SK-N-SH treated with all-trans-retinoic acid at 6 μM for 48 hours (cell line): ENCODE measurements around the gene CEP131.

Experiments
- ATAC-seq: fragments of 200-7000 bp; cut with Tn5 transposase; 3 replicates; pipeline ENCODE4 v1.9.1; 2020; ENCODE audit warnings: mild to moderate bottlenecking, moderate library complexity
- ARNTL ChIP-seq: fragments of 450-650 bp; formaldehyde crosslinking; IDR thresholded peaks from 2 replicates; pipeline ENCODE4 v1.5.0; 2020; ENCODE audit warnings: low read depth, mild to moderate bottlenecking, moderate library complexity, borderline replicate concordance
- BACH2 ChIP-seq: fragments of 250-450 bp; sonication (Bioruptor Pico); IDR thresholded peaks from 2 replicates; pipeline ENCODE4 v1.9.0; 2021; ENCODE audit warnings: mild to moderate bottlenecking, borderline replicate concordance
- CSDC2 ChIP-seq: fragments of 250-450 bp; sonication (Bioruptor Pico); IDR thresholded peaks from 2 replicates; pipeline ENCODE4 v1.5.0; 2020; ENCODE audit warnings: mild to moderate bottlenecking, moderate library complexity
- ESRRG ChIP-seq: fragments of 250-450 bp; sonication (Bioruptor Pico); IDR thresholded peaks from 2 replicates; pipeline ENCODE4 v1.6.1; 2021; ENCODE audit warnings: mild to moderate bottlenecking
- GLIS3 ChIP-seq: fragments of 250-450 bp; sonication (Bioruptor Pico); IDR thresholded peaks from 2 replicates; pipeline ENCODE4 v1.5.0; 2020; ENCODE audit warnings: mild to moderate bottlenecking, moderate library complexity
- ISL1 ChIP-seq: fragments of 250-450 bp; sonication (Bioruptor Pico); IDR thresholded peaks from 2 replicates; pipeline ENCODE4 v2.1.2; 2022; ENCODE audit warnings: mild to moderate bottlenecking, moderate library complexity
- OSR1 ChIP-seq: fragments of 250-450 bp; sonication (Bioruptor Pico); IDR thresholded peaks from 2 replicates; pipeline ENCODE4 v1.8.0; 2022; ENCODE audit warnings: moderate library complexity, mild to moderate bottlenecking, inconsistent platforms
- PPARA ChIP-seq: fragments of 250-450 bp; sonication (Bioruptor Pico); IDR thresholded peaks from 2 replicates; pipeline ENCODE4 v1.5.0; 2020; ENCODE audit warnings: mild to moderate bottlenecking, borderline replicate concordance
- RARB ChIP-seq: fragments of 250-450 bp; sonication (Bioruptor Pico); IDR thresholded peaks from 2 replicates; pipeline ENCODE4 v1.8.0; 2021; ENCODE audit warnings: mild to moderate bottlenecking, moderate library complexity
- SNAI2 ChIP-seq: fragments of 250-450 bp; sonication (Bioruptor Pico); IDR thresholded peaks from 2 replicates; pipeline ENCODE4 v1.5.0; 2020; ENCODE audit warnings: mild to moderate bottlenecking, moderate library complexity
- TCF4 ChIP-seq: fragments of 250-450 bp; sonication (Bioruptor Pico); IDR thresholded peaks from 2 replicates; pipeline ENCODE4 v1.8.0; 2021; ENCODE audit warnings: mild to moderate bottlenecking, moderate library complexity, borderline replicate concordance
- TOX ChIP-seq: fragments of 250-450 bp; sonication (Bioruptor Pico); IDR thresholded peaks from 2 replicates; pipeline ENCODE4 v1.8.0; 2021; ENCODE audit warnings: mild to moderate bottlenecking, moderate library complexity, borderline replicate concordance
- ZC3H10 ChIP-seq: fragments of 250-450 bp; sonication (Bioruptor Pico); IDR thresholded peaks from 2 replicates; pipeline ENCODE4 v1.5.1; 2021; ENCODE audit warnings: mild to moderate bottlenecking, moderate library complexity
- ZFP30 ChIP-seq: fragments of 450-650 bp; formaldehyde crosslinking; IDR thresholded peaks from 2 replicates; pipeline ENCODE4 v1.5.0; 2022; ENCODE audit warnings: mild to moderate bottlenecking, moderate library complexity
- ZNF565 ChIP-seq: fragments of 450-650 bp; formaldehyde crosslinking; conservative IDR thresholded peaks from 2 replicates; pipeline ENCODE4 v1.5.0; 2020; ENCODE audit warnings: low read depth, mild to moderate bottlenecking, moderate library complexity
- ZNF70 ChIP-seq: fragments of 450-650 bp; formaldehyde crosslinking; IDR thresholded peaks from 2 replicates; pipeline ENCODE4 v1.5.0; 2020; ENCODE audit warnings: mild to moderate bottlenecking, moderate library complexity
- ZNF8 ChIP-seq: fragments of 450-650 bp; formaldehyde crosslinking; IDR thresholded peaks from 2 replicates; pipeline ENCODE4 v1.5.0; 2020; ENCODE audit warnings: mild to moderate bottlenecking, moderate library complexity
- TF ChIP-seq, protein P1 (sequence below): fragments of 250-450 bp; sonication (Bioruptor Pico); IDR thresholded peaks from 2 replicates; pipeline ENCODE4 v1.5.0; 2020; ENCODE audit warnings: mild to moderate bottlenecking, moderate library complexity
- TF ChIP-seq, protein P2 (sequence below): fragments of 250-450 bp; sonication (Bioruptor Pico); IDR thresholded peaks from 2 replicates; pipeline ENCODE4 v1.8.0; 2021; ENCODE audit warnings: low read depth, mild to moderate bottlenecking, moderate library complexity, borderline replicate concordance
- TF ChIP-seq, protein P3 (sequence below): fragments of 250-450 bp; sonication (Bioruptor Pico); IDR thresholded peaks from 2 replicates; pipeline ENCODE4 v1.8.0; 2020; ENCODE audit warnings: mild to moderate bottlenecking, moderate library complexity, borderline replicate concordance
- TF ChIP-seq, protein P4 (sequence below): fragments of 250-450 bp; sonication (Bioruptor Pico); IDR thresholded peaks from 2 replicates; pipeline ENCODE4 v1.5.1; 2021; ENCODE audit warnings: mild to moderate bottlenecking, moderate library complexity
- TF ChIP-seq, protein P5 (sequence below): fragments of 250-450 bp; sonication (Bioruptor Pico); IDR thresholded peaks from 2 replicates; pipeline ENCODE4 v1.5.1; 2020; ENCODE audit warnings: low read depth, mild to moderate bottlenecking, moderate library complexity

CEP131 gene

DNA sequence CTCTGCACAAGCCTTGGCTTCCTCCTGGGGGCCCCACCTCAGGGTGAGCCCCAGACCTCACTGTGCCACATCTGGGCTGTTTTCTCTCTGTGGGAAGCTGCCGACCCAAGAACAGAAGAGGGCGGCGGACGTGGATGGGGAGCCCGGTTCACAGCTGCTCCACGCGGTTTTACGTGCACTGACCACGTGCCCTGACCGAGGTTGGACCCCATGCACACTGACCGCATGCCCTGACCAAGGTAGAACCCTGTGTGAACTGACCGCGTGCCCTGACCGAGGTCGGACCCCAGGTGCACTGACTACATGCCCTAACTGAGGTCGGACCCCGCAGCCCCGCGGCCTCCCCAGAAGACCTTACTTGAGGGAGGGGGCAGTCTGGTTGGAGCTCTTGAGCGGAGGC, 19.6 kb downstream of the CEP131 start:
- TF ChIP-seq ZNF8 (CRISPR knock-in tag), result no peak
- TF ChIP-seq, protein P1, sequence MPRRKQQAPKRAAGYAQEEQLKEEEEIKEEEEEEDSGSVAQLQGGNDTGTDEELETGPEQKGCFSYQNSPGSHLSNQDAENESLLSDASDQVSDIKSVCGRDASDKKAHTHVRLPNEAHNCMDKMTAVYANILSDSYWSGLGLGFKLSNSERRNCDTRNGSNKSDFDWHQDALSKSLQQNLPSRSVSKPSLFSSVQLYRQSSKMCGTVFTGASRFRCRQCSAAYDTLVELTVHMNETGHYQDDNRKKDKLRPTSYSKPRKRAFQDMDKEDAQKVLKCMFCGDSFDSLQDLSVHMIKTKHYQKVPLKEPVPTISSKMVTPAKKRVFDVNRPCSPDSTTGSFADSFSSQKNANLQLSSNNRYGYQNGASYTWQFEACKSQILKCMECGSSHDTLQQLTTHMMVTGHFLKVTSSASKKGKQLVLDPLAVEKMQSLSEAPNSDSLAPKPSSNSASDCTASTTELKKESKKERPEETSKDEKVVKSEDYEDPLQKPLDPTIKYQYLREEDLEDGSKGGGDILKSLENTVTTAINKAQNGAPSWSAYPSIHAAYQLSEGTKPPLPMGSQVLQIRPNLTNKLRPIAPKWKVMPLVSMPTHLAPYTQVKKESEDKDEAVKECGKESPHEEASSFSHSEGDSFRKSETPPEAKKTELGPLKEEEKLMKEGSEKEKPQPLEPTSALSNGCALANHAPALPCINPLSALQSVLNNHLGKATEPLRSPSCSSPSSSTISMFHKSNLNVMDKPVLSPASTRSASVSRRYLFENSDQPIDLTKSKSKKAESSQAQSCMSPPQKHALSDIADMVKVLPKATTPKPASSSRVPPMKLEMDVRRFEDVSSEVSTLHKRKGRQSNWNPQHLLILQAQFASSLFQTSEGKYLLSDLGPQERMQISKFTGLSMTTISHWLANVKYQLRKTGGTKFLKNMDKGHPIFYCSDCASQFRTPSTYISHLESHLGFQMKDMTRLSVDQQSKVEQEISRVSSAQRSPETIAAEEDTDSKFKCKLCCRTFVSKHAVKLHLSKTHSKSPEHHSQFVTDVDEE (CRISPR knock-in tag), result no peak
- TF ChIP-seq SNAI2 (CRISPR knock-in tag), result no peak
- no peak for TF ChIP-seq ESRRG
- TF ChIP-seq RARB (CRISPR knock-in tag), result no peak
- TF ChIP-seq TCF4 (CRISPR knock-in tag), result no peak
- TF ChIP-seq PPARA (CRISPR knock-in tag), result no peak
- no peak for TF ChIP-seq GLIS3 (CRISPR knock-in tag)
- TF ChIP-seq TOX (CRISPR knock-in tag), result no peak
- TF ChIP-seq ZC3H10, result no peak
- no peak for TF ChIP-seq CSDC2 (CRISPR knock-in tag)
- no peak for TF ChIP-seq OSR1 (CRISPR knock-in tag)
- TF ChIP-seq ZNF70, result no peak
- TF ChIP-seq BACH2 (CRISPR knock-in tag), result no peak
- TF ChIP-seq, protein P2, sequence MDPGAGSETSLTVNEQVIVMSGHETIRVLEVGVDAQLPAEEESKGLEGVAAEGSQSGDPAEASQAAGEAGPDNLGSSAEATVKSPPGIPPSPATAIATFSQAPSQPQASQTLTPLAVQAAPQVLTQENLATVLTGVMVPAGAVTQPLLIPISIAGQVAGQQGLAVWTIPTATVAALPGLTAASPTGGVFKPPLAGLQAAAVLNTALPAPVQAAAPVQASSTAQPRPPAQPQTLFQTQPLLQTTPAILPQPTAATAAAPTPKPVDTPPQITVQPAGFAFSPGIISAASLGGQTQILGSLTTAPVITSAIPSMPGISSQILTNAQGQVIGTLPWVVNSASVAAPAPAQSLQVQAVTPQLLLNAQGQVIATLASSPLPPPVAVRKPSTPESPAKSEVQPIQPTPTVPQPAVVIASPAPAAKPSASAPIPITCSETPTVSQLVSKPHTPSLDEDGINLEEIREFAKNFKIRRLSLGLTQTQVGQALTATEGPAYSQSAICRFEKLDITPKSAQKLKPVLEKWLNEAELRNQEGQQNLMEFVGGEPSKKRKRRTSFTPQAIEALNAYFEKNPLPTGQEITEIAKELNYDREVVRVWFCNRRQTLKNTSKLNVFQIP (CRISPR knock-in tag), result no peak
- TF ChIP-seq ISL1 (CRISPR knock-in tag), result no peak
- no peak for ATAC-seq

DNA sequence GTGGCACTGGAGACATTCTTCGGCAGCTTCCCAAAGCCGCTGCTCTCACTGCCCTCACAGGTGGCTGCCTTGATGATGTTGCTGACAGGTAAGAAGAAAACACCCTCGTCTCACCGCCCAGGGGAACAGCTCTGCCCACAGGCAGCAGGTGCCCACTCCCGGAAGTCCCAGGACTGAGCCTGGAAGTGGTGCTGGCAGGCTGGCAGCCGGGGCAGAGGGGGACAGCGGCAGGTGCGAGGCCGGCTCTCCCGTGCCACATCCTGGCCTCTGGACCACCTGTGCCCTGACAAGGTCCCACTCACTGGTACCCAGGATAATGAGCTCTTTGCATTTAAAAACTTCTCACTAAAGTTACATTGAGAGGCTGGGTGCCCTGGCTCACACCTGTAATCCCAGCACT, 20.4 kb downstream of the CEP131 start:
- ATAC-seq, result no peak
- TF ChIP-seq PPARA (CRISPR knock-in tag), result no peak
- TF ChIP-seq, protein P1 (CRISPR knock-in tag), result no peak
- TF ChIP-seq, protein P2 (CRISPR knock-in tag), result no peak
- no peak for TF ChIP-seq ZNF8 (CRISPR knock-in tag)
- no peak for TF ChIP-seq ARNTL (CRISPR knock-in tag)
- TF ChIP-seq GLIS3 (CRISPR knock-in tag), result no peak
- TF ChIP-seq ESRRG, result no peak
- no peak for TF ChIP-seq ZFP30
- TF ChIP-seq TOX (CRISPR knock-in tag), result no peak
- no peak for TF ChIP-seq CSDC2 (CRISPR knock-in tag)
- no peak for TF ChIP-seq ZNF70
- TF ChIP-seq ZNF565 (CRISPR knock-in tag), result no peak
- TF ChIP-seq, protein P3, sequence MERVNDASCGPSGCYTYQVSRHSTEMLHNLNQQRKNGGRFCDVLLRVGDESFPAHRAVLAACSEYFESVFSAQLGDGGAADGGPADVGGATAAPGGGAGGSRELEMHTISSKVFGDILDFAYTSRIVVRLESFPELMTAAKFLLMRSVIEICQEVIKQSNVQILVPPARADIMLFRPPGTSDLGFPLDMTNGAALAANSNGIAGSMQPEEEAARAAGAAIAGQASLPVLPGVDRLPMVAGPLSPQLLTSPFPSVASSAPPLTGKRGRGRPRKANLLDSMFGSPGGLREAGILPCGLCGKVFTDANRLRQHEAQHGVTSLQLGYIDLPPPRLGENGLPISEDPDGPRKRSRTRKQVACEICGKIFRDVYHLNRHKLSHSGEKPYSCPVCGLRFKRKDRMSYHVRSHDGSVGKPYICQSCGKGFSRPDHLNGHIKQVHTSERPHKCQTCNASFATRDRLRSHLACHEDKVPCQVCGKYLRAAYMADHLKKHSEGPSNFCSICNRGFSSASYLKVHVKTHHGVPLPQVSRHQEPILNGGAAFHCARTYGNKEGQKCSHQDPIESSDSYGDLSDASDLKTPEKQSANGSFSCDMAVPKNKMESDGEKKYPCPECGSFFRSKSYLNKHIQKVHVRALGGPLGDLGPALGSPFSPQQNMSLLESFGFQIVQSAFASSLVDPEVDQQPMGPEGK (CRISPR knock-in tag), result no peak
- TF ChIP-seq, protein P4, sequence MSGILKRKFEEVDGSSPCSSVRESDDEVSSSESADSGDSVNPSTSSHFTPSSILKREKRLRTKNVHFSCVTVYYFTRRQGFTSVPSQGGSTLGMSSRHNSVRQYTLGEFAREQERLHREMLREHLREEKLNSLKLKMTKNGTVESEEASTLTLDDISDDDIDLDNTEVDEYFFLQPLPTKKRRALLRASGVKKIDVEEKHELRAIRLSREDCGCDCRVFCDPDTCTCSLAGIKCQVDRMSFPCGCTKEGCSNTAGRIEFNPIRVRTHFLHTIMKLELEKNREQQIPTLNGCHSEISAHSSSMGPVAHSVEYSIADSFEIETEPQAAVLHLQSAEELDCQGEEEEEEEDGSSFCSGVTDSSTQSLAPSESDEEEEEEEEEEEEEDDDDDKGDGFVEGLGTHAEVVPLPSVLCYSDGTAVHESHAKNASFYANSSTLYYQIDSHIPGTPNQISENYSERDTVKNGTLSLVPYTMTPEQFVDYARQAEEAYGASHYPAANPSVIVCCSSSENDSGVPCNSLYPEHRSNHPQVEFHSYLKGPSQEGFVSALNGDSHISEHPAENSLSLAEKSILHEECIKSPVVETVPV (CRISPR knock-in tag), result no peak
- TF ChIP-seq SNAI2 (CRISPR knock-in tag), result no peak
- no peak for TF ChIP-seq RARB (CRISPR knock-in tag)
- TF ChIP-seq, protein P5, sequence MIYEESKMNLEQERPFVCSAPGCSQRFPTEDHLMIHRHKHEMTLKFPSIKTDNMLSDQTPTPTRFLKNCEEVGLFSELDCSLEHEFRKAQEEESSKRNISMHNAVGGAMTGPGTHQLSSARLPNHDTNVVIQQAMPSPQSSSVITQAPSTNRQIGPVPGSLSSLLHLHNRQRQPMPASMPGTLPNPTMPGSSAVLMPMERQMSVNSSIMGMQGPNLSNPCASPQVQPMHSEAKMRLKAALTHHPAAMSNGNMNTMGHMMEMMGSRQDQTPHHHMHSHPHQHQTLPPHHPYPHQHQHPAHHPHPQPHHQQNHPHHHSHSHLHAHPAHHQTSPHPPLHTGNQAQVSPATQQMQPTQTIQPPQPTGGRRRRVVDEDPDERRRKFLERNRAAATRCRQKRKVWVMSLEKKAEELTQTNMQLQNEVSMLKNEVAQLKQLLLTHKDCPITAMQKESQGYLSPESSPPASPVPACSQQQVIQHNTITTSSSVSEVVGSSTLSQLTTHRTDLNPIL, result no peak
- TF ChIP-seq ZC3H10, result no peak
